Measurements from ENCODE around the gene WIPF3. TPM values are rescaled to one million over a fixed set of nuclear protein-coding genes. Genes with fewer than 3 reads are reported as not detected.

WIPF3 gene
- total and polyA plus RNA-seq, 5 donors from 2014 or later = not detected

- Mint-ChIP-seq H3K9me3 (peaks cover 0 to 7% (median 1%) of the 10 kb centered on the region in 7 donors), H3K27ac (no peak overlapping the region), H3K4me3 (no peak overlapping the region), H3K36me3 (no peaks in the 10 kb centered on the region), H3K27me3 (peaks cover 7% of the 10 kb centered on the region), H3K4me1 (no peaks in the 10 kb centered on the region)
- no peaks in the 10 kb centered on the region for H3K36me3 ChIP-seq (ENCODE audit: control insufficient read depth, insufficient read depth, low read length)
- H3K9me3 ChIP-seq (ENCODE audit: control insufficient read depth in 2 of 2, low read length in 2 of 2) = no peaks in the 10 kb centered on the region
- H3K4me1 ChIP-seq (ENCODE audit: control insufficient read depth, insufficient read depth, low read length, poor library complexity, severe bottlenecking) = no peaks in the 10 kb centered on the region
- ATAC-seq (ENCODE audit: low read depth in 2 of 2) = no peak
- no peak overlapping the region for H3K4me3 ChIP-seq (ENCODE audit: low read depth, low read length)
- H3K27me3 ChIP-seq (ENCODE audit: control insufficient read depth, insufficient read depth, low read length) = peaks cover 6% of the 10 kb centered on the region
- DNase-seq = no peak
- no peak overlapping the region for H3K27ac ChIP-seq (ENCODE audit: insufficient read depth, low read length, poor library complexity, severe bottlenecking)
These were observed 87.2 kb downstream of the WIPF3 start for GRCh38 chr7:29893351-29893965.

GRCh38 chr7:29894256-29894655 is 87.9 kb downstream of the WIPF3 start:
- H3K9me3 Mint-ChIP-seq = peaks cover 0 to 12% (median 3%) of the 10 kb centered on the region in 7 donors
- H3K27ac Mint-ChIP-seq = no peak overlapping the region
- no peak overlapping the region for H3K4me3 Mint-ChIP-seq
- Histone ChIP-seq H3K9me3 (ENCODE audit: control insufficient read depth in 2 of 2, low read length in 2 of 2) (no peaks in the 10 kb centered on the region), H3K27me3 (ENCODE audit: control insufficient read depth, insufficient read depth, low read length) (peaks cover 6% of the 10 kb centered on the region), H3K4me3 (ENCODE audit: low read depth, low read length) (no peak overlapping the region), H3K27ac (ENCODE audit: insufficient read depth, low read length, poor library complexity, severe bottlenecking) (no peak overlapping the region), H3K4me1 (ENCODE audit: control insufficient read depth, insufficient read depth, low read length, poor library complexity, severe bottlenecking) (no peaks in the 10 kb centered on the region), H3K36me3 (ENCODE audit: control insufficient read depth, insufficient read depth, low read length) (no peaks in the 10 kb centered on the region)
- DNase-seq (no peak), ATAC-seq (ENCODE audit: low read depth in 2 of 2) (no peak)
- H3K4me1 Mint-ChIP-seq = no peaks in the 10 kb centered on the region
- H3K27me3 Mint-ChIP-seq = peaks cover 10% of the 10 kb centered on the region
- H3K36me3 Mint-ChIP-seq = no peaks in the 10 kb centered on the region

DNA sequence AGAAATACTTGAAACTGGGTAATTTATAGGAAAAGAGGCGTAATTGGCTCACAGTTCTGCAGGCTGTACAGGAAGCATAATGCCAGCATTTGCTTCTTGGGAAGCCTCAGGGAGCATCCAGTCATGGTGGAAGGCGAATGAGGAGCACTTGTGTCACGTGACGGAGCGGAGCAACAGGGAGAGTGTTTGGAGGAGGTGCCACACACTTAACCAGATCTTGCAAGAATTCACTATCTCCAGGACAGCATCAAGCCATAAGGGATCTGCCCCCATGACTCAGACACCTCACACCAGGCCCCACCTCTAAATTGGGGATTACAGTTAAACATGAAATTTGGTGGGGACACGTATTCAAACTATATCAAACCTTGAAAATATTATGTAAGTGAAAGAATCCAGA is 89.3 kb downstream of the WIPF3 start:
- DNase-seq (no peak), ATAC-seq (ENCODE audit: low read depth in 2 of 2) (no peak)
- no peaks in the 10 kb centered on the region for H3K4me1 Mint-ChIP-seq
- Histone ChIP-seq H3K36me3 (ENCODE audit: control insufficient read depth, insufficient read depth, low read length) (no peaks in the 10 kb centered on the region), H3K9me3 (ENCODE audit: control insufficient read depth in 2 of 2, low read length in 2 of 2) (no peaks in the 10 kb centered on the region), H3K27ac (ENCODE audit: insufficient read depth, low read length, poor library complexity, severe bottlenecking) (no peak overlapping the region), H3K27me3 (ENCODE audit: control insufficient read depth, insufficient read depth, low read length) (peaks cover 6% of the 10 kb centered on the region), H3K4me1 (ENCODE audit: control insufficient read depth, insufficient read depth, low read length, poor library complexity, severe bottlenecking) (no peaks in the 10 kb centered on the region), H3K4me3 (ENCODE audit: low read depth, low read length) (no peak overlapping the region)
- H3K4me3 Mint-ChIP-seq = no peak overlapping the region
- H3K27me3 Mint-ChIP-seq = peaks cover 10% of the 10 kb centered on the region
- H3K36me3 Mint-ChIP-seq = no peaks in the 10 kb centered on the region
- H3K9me3 Mint-ChIP-seq = peaks cover 0 to 13% (median 3%) of the 10 kb centered on the region in 7 donors
- no peak overlapping the region for H3K27ac Mint-ChIP-seq

DNA sequence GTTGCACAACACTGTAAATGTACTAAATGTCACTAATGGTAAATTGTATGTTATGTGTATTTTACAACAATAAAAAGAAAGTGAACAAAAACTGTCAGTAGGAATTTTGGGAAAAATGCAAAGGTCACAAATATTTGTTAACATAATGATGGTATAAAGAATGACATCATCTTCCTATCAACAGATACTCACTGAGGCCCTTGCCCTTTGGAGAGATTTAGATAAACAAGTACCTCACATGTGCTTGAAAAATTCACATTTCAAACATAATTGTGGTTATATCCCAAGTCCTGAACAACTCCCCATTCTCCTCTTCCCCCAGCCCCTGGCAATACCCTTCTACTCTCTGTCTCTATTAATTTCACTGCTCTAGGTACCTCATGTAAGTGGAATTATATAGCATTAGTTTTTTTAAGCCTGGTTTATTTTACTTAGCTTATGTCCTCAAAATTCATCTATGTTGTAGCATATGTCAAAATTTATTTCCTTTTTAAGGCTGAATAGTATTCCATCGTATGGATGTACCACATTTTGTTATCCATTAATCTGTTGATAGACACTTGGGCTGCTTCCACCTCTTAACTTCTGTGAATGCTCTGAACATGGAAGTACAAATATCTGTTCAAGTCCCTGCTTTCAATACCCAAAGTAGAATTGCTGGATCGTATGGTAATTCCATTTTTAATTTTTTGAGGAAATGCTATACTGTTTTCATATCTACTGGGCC is 90.5 kb downstream of the WIPF3 start:
- no peaks in the 10 kb centered on the region for H3K36me3 Mint-ChIP-seq
- H3K4me3 Mint-ChIP-seq = no peak overlapping the region
- DNase-seq (no peak), ATAC-seq (ENCODE audit: low read depth in 2 of 2) (no peak)
- Histone ChIP-seq H3K9me3 (ENCODE audit: control insufficient read depth in 2 of 2, low read length in 2 of 2) (no peaks in the 10 kb centered on the region), H3K36me3 (ENCODE audit: control insufficient read depth, insufficient read depth, low read length) (no peaks in the 10 kb centered on the region), H3K27ac (ENCODE audit: insufficient read depth, low read length, poor library complexity, severe bottlenecking) (no peak overlapping the region), H3K27me3 (ENCODE audit: control insufficient read depth, insufficient read depth, low read length) (peaks cover 6% of the 10 kb centered on the region), H3K4me3 (ENCODE audit: low read depth, low read length) (no peak overlapping the region), H3K4me1 (ENCODE audit: control insufficient read depth, insufficient read depth, low read length, poor library complexity, severe bottlenecking) (no peaks in the 10 kb centered on the region)
- H3K27ac Mint-ChIP-seq = no peak overlapping the region
- H3K27me3 Mint-ChIP-seq = peaks cover 10% of the 10 kb centered on the region
- no peaks in the 10 kb centered on the region for H3K4me1 Mint-ChIP-seq
- H3K9me3 Mint-ChIP-seq = peaks cover 0 to 13% (median 3%) of the 10 kb centered on the region in 7 donors

- Histone ChIP-seq H3K27ac (ENCODE audit: insufficient read depth, low read length, poor library complexity, severe bottlenecking) (no peak overlapping the region), H3K36me3 (ENCODE audit: control insufficient read depth, insufficient read depth, low read length) (no peaks in the 10 kb centered on the region), H3K4me1 (ENCODE audit: control insufficient read depth, insufficient read depth, low read length, poor library complexity, severe bottlenecking) (no peaks in the 10 kb centered on the region), H3K4me3 (ENCODE audit: low read depth, low read length) (no peak overlapping the region), H3K9me3 (ENCODE audit: control insufficient read depth in 2 of 2, low read length in 2 of 2) (no peaks in the 10 kb centered on the region), H3K27me3 (ENCODE audit: control insufficient read depth, insufficient read depth, low read length) (peaks cover 6% of the 10 kb centered on the region)
- DNase-seq (no peak), ATAC-seq (ENCODE audit: low read depth in 2 of 2) (no peak)
- Mint-ChIP-seq H3K36me3 (no peaks in the 10 kb centered on the region), H3K27me3 (peaks cover 10% of the 10 kb centered on the region), H3K4me1 (no peaks in the 10 kb centered on the region), H3K9me3 (peaks cover 0 to 13% (median 3%) of the 10 kb centered on the region in 7 donors), H3K4me3 (no peak overlapping the region), H3K27ac (no peak overlapping the region)
These were observed 92.0 kb downstream of the WIPF3 start for GRCh38 chr7:29898301-29898700.

GRCh38 chr7:29900745-29901144 is 94.4 kb downstream of the WIPF3 start:
- Mint-ChIP-seq H3K27ac (no peak overlapping the region), H3K4me3 (no peak overlapping the region), H3K4me1 (no peaks in the 10 kb centered on the region), H3K36me3 (no peaks in the 10 kb centered on the region), H3K27me3 (peaks cover 14% of the 10 kb centered on the region), H3K9me3 (peaks cover 0 to 18% (median 12%) of the 10 kb centered on the region in 7 donors)
- DNase-seq (no peak), ATAC-seq (ENCODE audit: low read depth in 2 of 2) (no peak)
- Histone ChIP-seq H3K4me3 (ENCODE audit: low read depth, low read length) (no peak overlapping the region), H3K27ac (ENCODE audit: insufficient read depth, low read length, poor library complexity, severe bottlenecking) (no peak overlapping the region), H3K36me3 (ENCODE audit: control insufficient read depth, insufficient read depth, low read length) (no peaks in the 10 kb centered on the region), H3K9me3 (ENCODE audit: control insufficient read depth in 2 of 2, low read length in 2 of 2) (peaks cover 3 to 6% of the 10 kb centered on the region in 2 experiments), H3K27me3 (ENCODE audit: control insufficient read depth, insufficient read depth, low read length) (peaks cover 3% of the 10 kb centered on the region), H3K4me1 (ENCODE audit: control insufficient read depth, insufficient read depth, low read length, poor library complexity, severe bottlenecking) (no peaks in the 10 kb centered on the region)

DNA sequence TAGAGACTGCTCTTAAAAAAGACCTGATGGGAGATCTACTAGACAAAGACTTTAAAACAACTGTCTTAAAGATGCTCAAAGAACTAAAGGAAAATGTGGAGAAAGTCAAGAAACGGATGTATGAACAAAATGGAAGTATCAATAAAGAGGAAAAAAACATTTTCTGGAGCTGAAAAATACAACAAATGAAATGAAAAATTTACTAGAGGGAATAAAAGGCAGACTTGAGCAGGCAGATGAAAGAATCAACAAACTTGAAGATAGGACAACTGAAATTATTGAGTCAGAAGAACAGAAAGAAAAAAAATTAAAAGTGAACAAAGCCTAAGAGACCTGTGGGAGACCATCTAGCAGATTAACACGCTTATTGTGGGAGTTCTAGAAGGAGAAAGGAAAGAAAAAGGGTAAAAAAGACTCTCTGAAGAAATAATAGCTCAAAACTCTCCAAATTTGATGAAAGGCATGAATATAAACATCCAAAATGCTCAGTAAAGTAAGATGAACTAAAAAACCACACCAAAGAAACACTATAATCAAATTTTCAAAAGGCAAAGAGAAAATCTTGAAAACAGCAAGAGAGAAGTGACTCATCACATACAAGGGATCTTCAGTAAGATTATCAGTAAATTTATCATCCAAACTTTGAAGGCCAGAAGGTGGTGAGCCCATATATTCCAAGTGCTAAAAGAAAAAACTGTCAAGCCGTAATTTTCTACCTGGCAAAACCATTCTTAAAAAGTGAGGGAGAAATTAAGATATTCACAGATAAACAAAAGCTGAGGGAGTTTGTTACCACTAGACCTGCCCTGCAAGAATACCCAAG is 100.1 kb downstream of the WIPF3 start:
- Mint-ChIP-seq H3K4me3 (no peak overlapping the region), H3K27me3 (peaks cover 27% of the 10 kb centered on the region), H3K27ac (no peak overlapping the region), H3K36me3 (no peaks in the 10 kb centered on the region), H3K4me1 (no peaks in the 10 kb centered on the region), H3K9me3 (peaks cover 1 to 25% (median 22%) of the 10 kb centered on the region in 7 donors)
- Histone ChIP-seq H3K36me3 (ENCODE audit: control insufficient read depth, insufficient read depth, low read length) (no peaks in the 10 kb centered on the region), H3K9me3 (ENCODE audit: control insufficient read depth in 2 of 2, low read length in 2 of 2) (peaks cover 26 to 29% of the 10 kb centered on the region in 2 experiments), H3K27me3 (ENCODE audit: control insufficient read depth, insufficient read depth, low read length) (no peaks in the 10 kb centered on the region), H3K4me1 (ENCODE audit: control insufficient read depth, insufficient read depth, low read length, poor library complexity, severe bottlenecking) (no peaks in the 10 kb centered on the region), H3K4me3 (ENCODE audit: low read depth, low read length) (no peak overlapping the region), H3K27ac (ENCODE audit: insufficient read depth, low read length, poor library complexity, severe bottlenecking) (no peak overlapping the region)
- ATAC-seq (ENCODE audit: low read depth in 2 of 2) (no peak), DNase-seq (no peak)

All from CD4-positive, CD25-positive, alpha-beta regulatory T cell (primary cell).